HG03439 (cell line): ENCODE data around the gene CRYZL1.

Source experiments
- ATAC-seq: cut with Tn5 transposase; IDR thresholded peaks from one replicate; pipeline ENCODE4 v1.9.1; 2021; ENCODE audit warnings: mild to moderate bottlenecking, moderate library complexity; ENCODE audit not compliant: unreplicated experiment

Gene CRYZL1

GRCh38 chr21:33566514-33566913, 75.0 kb downstream of the CRYZL1 start:
- no peak for ATAC-seq

- ATAC-seq, result no peak
Observed at GRCh38 chr21:33562389-33562788, 79.2 kb downstream of the CRYZL1 start.

- ATAC-seq, result no peak
Observed at GRCh38 chr21:33561373-33561772, 80.2 kb downstream of the CRYZL1 start.

- ATAC-seq, result no peak
Observed at GRCh38 chr21:33560965-33561364, 80.6 kb downstream of the CRYZL1 start.

GRCh38 chr21:33559813-33560212, 81.7 kb downstream of the CRYZL1 start:
- ATAC-seq, result no peak

- no peak for ATAC-seq
Observed at GRCh38 chr21:33558777-33559421, 82.6 kb downstream of the CRYZL1 start.

GRCh38 chr21:33557447-33557846, 84.1 kb downstream of the CRYZL1 start:
- no peak for ATAC-seq

- ATAC-seq, result no peak
Observed at GRCh38 chr21:33554982-33555344, 86.6 kb downstream of the CRYZL1 start.

- no peak for ATAC-seq
Observed at GRCh38 chr21:33554236-33554981, 87.1 kb downstream of the CRYZL1 start.

GRCh38 chr21:33552999-33553598, 88.4 kb downstream of the CRYZL1 start:
- ATAC-seq, result no peak

- ATAC-seq, result no peak
Observed at GRCh38 chr21:33552093-33552998, 89.2 kb downstream of the CRYZL1 start.

GRCh38 chr21:33551664-33552063, 89.9 kb downstream of the CRYZL1 start:
- no peak for ATAC-seq

GRCh38 chr21:33550772-33551660, 90.5 kb downstream of the CRYZL1 start:
- ATAC-seq, result no peak

- no peak for ATAC-seq
Observed at GRCh38 chr21:33549848-33550771, 91.4 kb downstream of the CRYZL1 start.

- ATAC-seq, result no peak
Observed at GRCh38 chr21:33546086-33546485, 95.5 kb downstream of the CRYZL1 start.

- no peak for ATAC-seq
Observed at GRCh38 chr21:33544451-33545195, 96.9 kb downstream of the CRYZL1 start.

GRCh38 chr21:33543505-33544129, 97.9 kb downstream of the CRYZL1 start:
- peak; percentile 15 for ATAC-seq
